Measurements from ENCODE around the gene ACTR3C.

Gene ACTR3C

DNA sequence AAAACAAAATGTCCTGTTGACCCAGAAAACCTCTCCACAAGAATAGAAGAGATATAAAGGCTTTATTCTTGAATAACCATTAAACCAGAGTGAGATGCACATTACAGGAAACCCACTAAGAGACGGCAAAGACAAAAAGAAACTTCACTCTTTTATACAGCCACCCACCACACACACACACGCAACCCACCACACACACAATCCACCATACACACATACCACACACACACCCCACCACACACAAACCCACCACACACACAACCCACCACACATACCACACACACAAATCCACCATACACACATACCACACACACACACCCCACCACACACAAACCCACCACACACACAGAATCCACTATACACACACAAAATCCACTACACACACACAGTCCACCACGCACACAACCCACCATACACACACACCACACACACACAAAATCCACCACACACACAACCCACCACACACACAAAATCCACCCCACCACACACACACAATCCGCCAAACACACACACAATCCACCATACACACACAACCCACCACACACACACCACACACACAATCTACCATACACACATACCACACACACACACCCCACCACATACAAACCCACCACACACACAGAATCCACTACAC is 35.8 kb upstream of the ACTR3C start:
- DNase-seq (ENCODE audit: low spot score): no peak

DNA sequence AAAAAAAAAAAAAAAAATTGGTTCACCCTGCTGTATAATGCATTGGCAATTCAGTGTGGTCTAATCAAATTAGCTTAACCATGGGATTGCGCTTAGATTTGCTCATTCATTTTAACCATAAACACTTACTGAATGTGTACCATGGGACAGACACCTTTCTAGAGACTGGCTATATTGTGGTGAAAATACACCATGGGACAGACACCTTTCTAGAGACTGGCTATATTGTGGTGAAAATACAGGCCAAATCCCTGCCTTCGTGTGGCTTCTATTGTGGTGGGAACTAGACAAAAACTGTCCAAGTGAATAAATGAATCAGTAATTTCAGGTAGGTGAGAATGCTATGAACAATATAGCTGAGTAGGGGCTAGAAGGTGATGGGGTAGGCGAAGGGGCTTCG is 35.1 kb upstream of the ACTR3C start:
- DNase-seq (ENCODE audit: low spot score): no peak

DNA sequence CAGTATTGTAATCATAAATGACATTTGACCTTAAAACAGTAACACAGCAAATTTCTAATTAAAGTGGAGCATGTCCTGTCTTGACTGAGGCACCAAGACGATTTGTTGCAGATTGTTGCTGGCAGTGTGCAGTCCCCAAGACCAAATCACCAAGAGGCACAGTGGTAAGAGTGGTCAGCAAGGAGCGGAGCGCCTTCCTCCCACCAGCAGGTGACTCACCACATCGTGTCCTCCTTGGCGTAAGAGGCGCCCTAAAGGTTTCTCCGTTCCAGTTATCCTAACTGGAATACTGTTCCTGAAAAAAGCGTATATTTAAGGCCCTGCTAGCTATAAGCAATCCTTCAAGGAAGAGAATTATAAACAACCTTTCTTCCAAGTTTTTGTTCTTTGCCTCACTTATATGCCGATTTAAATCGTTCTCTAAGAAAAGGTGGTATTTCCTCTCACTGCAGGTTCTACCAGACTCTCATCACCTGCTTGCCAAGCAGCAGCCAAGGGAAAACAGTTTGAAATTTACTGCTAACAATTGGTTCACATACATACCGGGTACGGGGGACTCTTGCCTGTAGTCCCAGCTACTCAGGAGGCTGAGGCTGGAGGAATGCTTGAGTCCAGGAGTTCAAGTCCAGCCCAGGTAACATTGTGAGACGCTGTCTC is 34.6 kb upstream of the ACTR3C start:
- no peak for DNase-seq (ENCODE audit: low spot score)

GRCh38 chr7:150357270-150357669 is 33.9 kb upstream of the ACTR3C start:
- no peak for DNase-seq (ENCODE audit: low spot score)

DNA sequence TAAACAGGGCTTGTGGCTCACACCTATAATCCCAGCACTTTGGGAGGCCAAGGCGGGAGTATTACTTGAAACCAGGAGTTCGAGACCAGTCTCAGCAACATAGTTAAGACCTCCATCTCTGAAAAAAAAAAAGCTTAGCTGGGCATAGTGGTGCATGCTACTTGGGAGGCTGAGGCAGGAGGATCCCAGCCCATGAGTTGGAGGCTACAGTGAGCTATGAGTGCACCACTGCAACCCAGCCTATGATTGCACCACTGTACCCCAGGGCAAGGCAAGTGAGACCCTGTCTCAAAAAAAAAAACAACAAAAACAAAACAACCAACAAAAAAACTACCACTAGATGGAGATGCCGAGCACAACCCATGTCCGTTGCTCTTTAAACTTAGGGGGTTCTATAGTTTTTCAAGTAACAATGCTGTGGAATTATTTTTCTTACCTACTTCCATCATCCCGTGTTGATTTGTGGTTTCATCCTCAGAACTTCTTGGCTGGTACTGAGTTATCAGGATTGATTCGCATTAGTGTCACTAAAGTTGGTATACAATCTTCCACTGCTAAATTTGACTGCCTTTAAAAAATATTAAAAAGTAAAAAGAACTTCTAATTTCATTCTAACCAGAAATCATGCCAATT is 33.0 kb upstream of the ACTR3C start:
- DNase-seq (ENCODE audit: low spot score): no peak

- no peak for DNase-seq (ENCODE audit: low spot score)
Measured at GRCh38 chr7:150355666-150356059, 32.3 kb upstream of the ACTR3C start.

DNA sequence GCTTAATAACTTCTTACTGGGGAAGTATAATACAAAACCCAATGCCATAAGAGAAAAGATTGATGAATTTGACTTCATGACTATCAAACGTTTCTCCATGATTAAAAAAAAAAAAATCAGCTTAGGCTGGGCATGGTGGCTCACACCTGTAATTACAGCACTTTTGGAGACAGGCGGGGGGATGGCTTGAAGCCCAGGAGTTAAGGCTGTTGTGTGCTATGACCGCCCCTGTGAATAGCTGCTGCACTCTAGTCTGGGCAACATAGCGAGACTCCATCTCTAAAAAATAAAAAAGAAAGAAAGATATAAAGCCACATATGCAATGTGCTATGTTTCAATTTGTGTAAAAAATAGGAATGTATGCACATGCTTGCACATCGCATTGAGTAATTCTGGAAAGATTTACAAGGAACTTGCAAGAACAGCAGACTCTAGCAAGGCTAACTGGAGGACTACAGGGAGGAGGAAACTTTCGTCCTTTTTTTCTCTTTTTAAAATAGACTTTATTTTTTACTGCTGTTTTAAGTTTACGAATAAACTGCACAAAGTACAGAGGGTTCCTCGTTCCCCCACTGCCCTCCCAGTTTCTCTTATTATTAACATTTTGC is 28.3 kb upstream of the ACTR3C start:
- DNase-seq (ENCODE audit: low spot score): no peak

DNA sequence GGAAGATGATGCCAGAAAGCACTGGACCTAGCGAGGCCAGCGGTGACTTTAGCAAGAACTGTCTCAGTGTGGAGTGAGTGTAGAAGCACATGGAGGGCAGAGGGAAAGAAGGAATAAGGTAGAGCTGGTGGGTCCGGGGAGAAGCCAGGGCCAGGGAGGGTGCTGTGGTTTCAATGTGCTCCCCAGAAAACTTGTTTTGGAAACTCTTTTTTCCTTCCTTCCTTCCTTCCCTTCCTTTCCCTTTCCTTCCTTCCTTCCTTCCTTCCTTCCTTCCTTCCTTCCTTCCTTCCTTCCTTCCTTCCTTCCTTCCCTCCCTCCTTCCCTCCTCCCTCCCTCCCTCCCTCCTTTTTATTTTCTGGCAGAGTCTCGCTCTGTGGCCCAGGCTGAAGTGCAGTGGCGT is 23.6 kb upstream of the ACTR3C start:
- no peak for DNase-seq (ENCODE audit: low spot score)

GRCh38 chr7:150345012-150345411 is 21.7 kb upstream of the ACTR3C start:
- DNase-seq (ENCODE audit: low spot score): no peak

- no peak for DNase-seq (ENCODE audit: low spot score)
Measured at GRCh38 chr7:150344299-150344698, 21.0 kb upstream of the ACTR3C start.

DNA sequence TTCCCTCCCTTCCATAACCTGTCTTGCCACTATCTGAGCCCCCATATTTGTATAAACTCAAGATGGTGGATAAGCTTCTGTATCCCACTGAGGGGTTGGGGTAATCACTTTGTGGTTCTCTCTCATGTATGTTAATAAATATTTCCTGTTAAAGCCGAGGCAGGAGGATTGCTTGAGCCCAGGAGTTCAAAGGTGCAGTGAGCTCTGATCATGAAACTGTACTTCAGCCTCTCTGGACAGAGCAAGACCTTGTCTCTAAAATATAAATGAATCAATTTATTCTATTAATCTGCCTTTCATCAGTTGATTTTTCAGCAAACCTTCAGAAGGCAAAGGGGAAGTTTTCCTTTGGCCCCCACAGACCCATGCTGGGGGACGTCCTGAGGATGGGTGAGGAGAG is 19.9 kb upstream of the ACTR3C start:
- no peak for DNase-seq (ENCODE audit: low spot score)

DNA sequence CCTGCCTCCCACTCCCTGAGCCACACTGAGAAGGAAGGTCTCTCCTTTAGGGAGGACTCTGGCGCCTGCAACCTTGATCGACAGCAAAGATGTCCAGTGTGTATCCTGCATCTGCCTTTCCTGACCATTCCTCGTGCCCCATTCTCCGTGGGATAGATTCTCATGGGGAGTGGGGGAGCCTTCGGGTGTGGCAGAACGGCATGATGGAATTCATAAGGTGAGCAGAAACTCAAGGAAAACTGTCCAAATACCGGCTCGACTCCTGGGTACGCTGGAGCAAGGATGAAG is 18.7 kb upstream of the ACTR3C start:
- no peak for DNase-seq (ENCODE audit: low spot score)

DNA sequence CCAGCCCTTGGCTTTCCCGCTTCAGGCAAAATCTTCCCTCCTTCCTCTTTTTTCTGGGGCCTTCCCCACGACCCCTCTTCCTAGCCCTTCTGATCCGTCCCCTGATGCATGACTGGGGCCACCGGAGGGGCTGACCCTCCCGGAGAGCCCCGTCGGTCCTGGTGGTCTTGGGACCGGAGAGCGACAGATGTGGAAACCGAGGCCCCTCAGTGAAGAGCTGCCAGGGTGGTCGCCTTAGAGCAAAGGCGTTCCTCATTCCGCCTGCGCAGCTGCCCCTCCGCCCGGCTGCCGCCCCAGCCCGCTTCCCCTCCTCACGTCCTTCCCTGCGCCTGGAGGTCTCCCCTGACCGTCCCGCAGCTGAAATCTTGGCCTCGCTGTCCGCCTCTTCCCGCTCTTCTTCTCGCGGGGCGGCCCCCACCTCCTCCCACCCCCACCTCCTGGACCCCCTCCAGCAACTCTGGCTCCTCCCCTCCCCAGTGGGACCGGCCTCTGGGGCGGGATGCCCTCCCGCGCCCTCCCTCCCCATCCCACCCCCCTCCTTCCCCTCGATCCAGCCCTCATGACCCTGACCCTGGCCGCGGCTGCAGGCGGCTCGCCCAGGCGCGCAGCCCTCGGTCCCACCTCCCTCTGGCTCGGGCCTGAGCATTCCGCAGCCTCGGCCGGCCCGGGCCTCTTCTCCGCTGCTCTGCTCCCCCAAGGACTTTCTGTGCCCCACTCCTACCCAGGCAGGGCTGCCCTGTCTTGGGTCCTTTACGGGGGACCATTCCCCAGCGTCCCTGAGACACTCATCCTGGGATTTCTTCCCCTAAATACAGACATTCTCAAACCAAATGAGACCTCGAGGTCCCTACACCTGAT is 18.1 kb upstream of the ACTR3C start, which contains the start of gene RARRES2:
Gene RARRES2, minus strand, starts transcription at position 367 of the 858 bp plus-strand sequence. CDS start 1,020 bp downstream, outside the sequence.
- DNase-seq (ENCODE audit: low spot score): no peak

- DNase-seq (ENCODE audit: low spot score): no peak
Measured at GRCh38 chr7:150340875-150341262, 17.5 kb upstream of the ACTR3C start.

GRCh38 chr7:150340024-150340749 is 16.8 kb upstream of the ACTR3C start:
- no peak for DNase-seq (ENCODE audit: low spot score)

DNA sequence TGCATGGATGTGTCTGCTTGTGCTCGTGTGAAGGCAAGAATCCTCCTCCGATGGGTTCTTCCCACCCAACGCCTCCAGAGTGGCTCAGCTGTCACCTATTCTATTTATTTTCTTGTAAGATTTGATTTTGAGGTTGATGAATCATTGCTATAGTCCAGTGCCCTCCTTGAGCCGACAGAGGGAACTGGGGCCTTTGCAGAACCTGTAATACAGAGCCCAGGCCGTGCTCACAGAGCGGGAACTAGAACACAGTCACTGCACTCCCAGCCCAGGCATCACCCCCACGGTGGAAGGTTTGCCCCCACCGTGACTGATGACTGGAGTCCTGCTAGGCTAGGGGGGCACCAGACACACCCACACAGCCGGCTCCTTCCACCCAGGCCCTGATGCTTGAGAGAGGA is 16.1 kb upstream of the ACTR3C start:
- DNase-seq (ENCODE audit: low spot score): no peak

GRCh38 chr7:150338166-150338829 is 15.0 kb upstream of the ACTR3C start:
- DNase-seq (ENCODE audit: low spot score): no peak

DNA sequence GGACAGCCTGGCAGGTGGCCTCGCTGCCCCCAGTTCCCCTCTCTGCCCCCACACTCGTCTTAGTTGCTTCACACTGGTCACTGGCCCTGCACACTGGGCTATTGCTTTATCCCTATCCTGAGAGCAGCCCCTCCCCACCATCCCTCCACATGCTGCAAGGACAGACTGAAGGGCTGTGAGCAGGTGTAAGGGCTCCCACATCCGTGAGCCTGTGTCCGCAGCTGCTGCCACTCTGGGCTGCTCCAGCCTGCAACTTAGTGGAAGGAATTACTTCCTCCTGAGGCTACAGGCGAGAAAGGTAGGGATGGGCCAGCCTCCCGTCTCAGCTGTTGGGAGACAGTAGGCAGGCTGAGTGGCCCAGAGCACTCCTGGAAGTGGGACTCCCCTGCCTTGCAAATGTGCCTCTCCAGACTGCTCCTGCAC is 14.3 kb upstream of the ACTR3C start:
- no peak for DNase-seq (ENCODE audit: low spot score)

DNA sequence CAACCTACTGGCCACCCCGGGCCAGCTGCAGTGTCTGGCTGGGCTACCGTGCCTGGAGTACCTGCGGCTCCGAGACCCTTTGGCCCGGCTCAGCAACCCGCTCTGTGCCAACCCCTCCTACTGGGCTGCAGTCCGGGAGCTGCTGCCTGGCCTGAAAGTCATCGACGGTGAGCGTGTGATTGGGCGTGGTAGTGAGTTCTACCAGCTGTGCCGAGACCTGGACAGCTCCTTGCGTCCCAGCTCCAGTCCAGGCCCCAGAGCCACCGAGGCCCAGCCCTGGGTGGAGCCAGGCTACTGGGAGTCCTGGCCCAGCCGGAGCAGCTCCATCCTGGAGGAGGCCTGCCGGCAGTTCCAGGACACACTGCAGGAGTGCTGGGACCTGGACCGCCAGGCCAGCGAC is 13.8 kb upstream of the ACTR3C start:
- no peak for DNase-seq (ENCODE audit: low spot score)

DNA sequence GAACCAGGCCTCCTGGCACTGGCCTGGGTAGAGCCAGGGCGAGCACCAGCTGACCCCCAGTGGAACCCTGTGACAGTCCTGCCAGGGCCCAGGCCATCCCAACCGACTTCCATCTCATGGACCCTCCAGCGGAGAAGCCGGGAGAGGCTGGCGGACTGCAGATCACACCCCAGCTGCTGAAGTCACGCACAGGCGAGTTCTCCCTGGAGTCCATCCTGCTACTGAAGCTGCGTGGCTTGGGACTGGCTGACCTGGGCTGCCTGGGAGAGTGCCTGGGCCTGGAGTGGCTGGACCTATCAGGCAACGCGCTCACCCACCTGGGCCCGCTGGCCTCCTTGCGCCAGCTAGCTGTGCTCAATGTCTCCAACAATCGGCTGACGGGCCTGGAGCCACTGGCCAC is 13.4 kb upstream of the ACTR3C start:
- no peak for DNase-seq (ENCODE audit: low spot score)

- DNase-seq (ENCODE audit: low spot score): no peak
Measured at GRCh38 chr7:150335774-150336112, 12.4 kb upstream of the ACTR3C start.

Data from pons (tissue), 1 donor.